Activated T-cell treated with anti-CD3 and anti-CD28 coated beads for 1 hour (primary cell): Measurements from ENCODE around the gene SMYD3.
"Not testable (repeated sequence)": the region's sequence is repeated elsewhere in the genome, so short reads cannot be mapped to it uniquely, and the experiment has no call there.

Experiments
- DNase-seq: peaks from one replicate; pipeline ENCODE4 v3.0.0-alpha.2; 2020; ENCODE audit warnings: low read depth

Gene SMYD3

GRCh38 chr1:245988393-245989078 is 518.5 kb downstream of the SMYD3 start:
- DNase-seq = no peak

- no peak for DNase-seq
These were observed 519.1 kb downstream of the SMYD3 start for GRCh38 chr1:245987997-245988392.

- no peak for DNase-seq
These were observed 519.5 kb downstream of the SMYD3 start for GRCh38 chr1:245987577-245987976.

GRCh38 chr1:245987219-245987545 is 519.9 kb downstream of the SMYD3 start:
- no peak for DNase-seq

GRCh38 chr1:245986404-245987218 is 520.5 kb downstream of the SMYD3 start:
- DNase-seq = no peak

GRCh38 chr1:245984390-245985155 is 522.5 kb downstream of the SMYD3 start:
- DNase-seq = no peak

- DNase-seq = no peak
These were observed 523.6 kb downstream of the SMYD3 start for GRCh38 chr1:245983294-245983967.

- no peak for DNase-seq
These were observed 527.5 kb downstream of the SMYD3 start for GRCh38 chr1:245979589-245979988.

GRCh38 chr1:245978915-245979314 is 528.2 kb downstream of the SMYD3 start:
- no peak for DNase-seq

- no peak for DNase-seq
These were observed 534.6 kb downstream of the SMYD3 start for GRCh38 chr1:245972476-245972875.

- no peak for DNase-seq
These were observed 535.4 kb downstream of the SMYD3 start for GRCh38 chr1:245971711-245972085.

- not testable (repeated sequence) for DNase-seq
These were observed 535.9 kb downstream of the SMYD3 start for GRCh38 chr1:245971076-245971710.

- no peak for DNase-seq
These were observed 537.8 kb downstream of the SMYD3 start for GRCh38 chr1:245969283-245969682.

GRCh38 chr1:245968775-245969174 is 538.3 kb downstream of the SMYD3 start:
- no peak for DNase-seq

GRCh38 chr1:245965398-245965797 is 541.7 kb downstream of the SMYD3 start:
- no peak for DNase-seq

GRCh38 chr1:245963649-245964048 is 543.4 kb downstream of the SMYD3 start:
- no peak for DNase-seq

GRCh38 chr1:245962453-245962852 is 544.6 kb downstream of the SMYD3 start:
- no peak for DNase-seq

GRCh38 chr1:245961137-245961540 is 545.9 kb downstream of the SMYD3 start:
- no peak for DNase-seq

GRCh38 chr1:245960171-245960570 is 546.9 kb downstream of the SMYD3 start:
- no peak for DNase-seq

- DNase-seq = no peak
These were observed 549.1 kb downstream of the SMYD3 start for GRCh38 chr1:245958016-245958415.

GRCh38 chr1:245957427-245957826 is 549.7 kb downstream of the SMYD3 start:
- no peak for DNase-seq

GRCh38 chr1:245956225-245956624 is 550.9 kb downstream of the SMYD3 start:
- peak; percentile 24 for DNase-seq
